ENCODE data around the gene MBP.

The MBP gene

GRCh38 chr18:77044866-77045664 is 87.5 kb downstream of the MBP start:
- ATAC-seq = no peak
- TF ChIP-seq ZC3H10 (CRISPR knock-in tag; IDR thresholded peaks at IDR 0.05) (no peak), PPARA (CRISPR knock-in tag; IDR thresholded peaks at IDR 0.05; ENCODE audit: borderline replicate concordance) (no peak), GLIS3 (CRISPR knock-in tag; IDR thresholded peaks at IDR 0.05) (no peak), CREB5 (CRISPR knock-in tag; IDR thresholded peaks at IDR 0.05; ENCODE audit: low read depth) (no peak), RARB (CRISPR knock-in tag; IDR thresholded peaks at IDR 0.05) (no peak), ZNF565 (CRISPR knock-in tag; conservative IDR thresholded peaks at IDR 0.05; ENCODE audit: low read depth) (no peak), ZNF70 (CRISPR knock-in tag; IDR thresholded peaks at IDR 0.05) (no peak), PATZ1 (CRISPR knock-in tag; IDR thresholded peaks at IDR 0.05; ENCODE audit: borderline replicate concordance) (no peak), CSDC2 (CRISPR knock-in tag; IDR thresholded peaks at IDR 0.05) (no peak), ZFP3 (CRISPR knock-in tag; IDR thresholded peaks at IDR 0.05) (no peak), TOX (CRISPR knock-in tag; IDR thresholded peaks at IDR 0.05; ENCODE audit: borderline replicate concordance) (no peak), BACH2 (CRISPR knock-in tag; IDR thresholded peaks at IDR 0.05; ENCODE audit: borderline replicate concordance) (no peak), ZNF8 (CRISPR knock-in tag; IDR thresholded peaks at IDR 0.05) (no peak)

GRCh38 chr18:77043541-77044280 is 88.9 kb downstream of the MBP start:
- ATAC-seq = no peak
- no peak for TF ChIP-seq BACH2 (CRISPR knock-in tag; IDR thresholded peaks at IDR 0.05; ENCODE audit: borderline replicate concordance)

- ATAC-seq = no peak
- no peak for TF ChIP-seq OSR1 (CRISPR knock-in tag; IDR thresholded peaks at IDR 0.05)
- TF ChIP-seq ISL1 (CRISPR knock-in tag; IDR thresholded peaks at IDR 0.05) = no peak
- TF ChIP-seq ZFP30 (CRISPR knock-in tag; IDR thresholded peaks at IDR 0.05) = no peak
- no peak for TF ChIP-seq GLIS3 (CRISPR knock-in tag; IDR thresholded peaks at IDR 0.05)
- no peak for TF ChIP-seq POU6F1 (CRISPR knock-in tag; IDR thresholded peaks at IDR 0.05; ENCODE audit: borderline replicate concordance, low read depth)
- TF ChIP-seq ARNTL (CRISPR knock-in tag; IDR thresholded peaks at IDR 0.05; ENCODE audit: borderline replicate concordance, low read depth) = no peak
- TF ChIP-seq ZNF565 (CRISPR knock-in tag; conservative IDR thresholded peaks at IDR 0.05; ENCODE audit: low read depth) = no peak
- TF ChIP-seq RARB (CRISPR knock-in tag; IDR thresholded peaks at IDR 0.05) = no peak
- TF ChIP-seq BACH2 (CRISPR knock-in tag; IDR thresholded peaks at IDR 0.05; ENCODE audit: borderline replicate concordance) = no peak
- TF ChIP-seq ZNF70 (CRISPR knock-in tag; IDR thresholded peaks at IDR 0.05) = no peak
- no peak for TF ChIP-seq TSHZ2 (CRISPR knock-in tag; IDR thresholded peaks at IDR 0.05)
- no peak for TF ChIP-seq CSDC2 (CRISPR knock-in tag; IDR thresholded peaks at IDR 0.05)
- no peak for TF ChIP-seq TCF4 (CRISPR knock-in tag; IDR thresholded peaks at IDR 0.05; ENCODE audit: borderline replicate concordance)
- no peak for TF ChIP-seq CSRNP3 (CRISPR knock-in tag; IDR thresholded peaks at IDR 0.05)
- TF ChIP-seq TOX (CRISPR knock-in tag; IDR thresholded peaks at IDR 0.05; ENCODE audit: borderline replicate concordance) = no peak
- no peak for TF ChIP-seq PPARA (CRISPR knock-in tag; IDR thresholded peaks at IDR 0.05; ENCODE audit: borderline replicate concordance)
- TF ChIP-seq PATZ1 (CRISPR knock-in tag; IDR thresholded peaks at IDR 0.05; ENCODE audit: borderline replicate concordance) = no peak
- TF ChIP-seq ZNF8 (CRISPR knock-in tag; IDR thresholded peaks at IDR 0.05) = no peak
- no peak for TF ChIP-seq SNAI2 (CRISPR knock-in tag; IDR thresholded peaks at IDR 0.05)
Measured at GRCh38 chr18:77042583-77042982, 90.0 kb downstream of the MBP start.

All from SK-N-SH treated with all-trans-retinoic acid at 6 μM for 48 hours (cell line).